Measurements from ENCODE around the gene TCEAL4. TPM values are rescaled to one million over a fixed set of nuclear protein-coding genes. Genes with fewer than 3 reads are reported as not detected.

Gene TCEAL4
- polyA plus RNA-seq, 2 of the 4 experiments (the other 2 are of a cell fraction): 57.2 to 195 TPM

GRCh38 chrX:103624111-103624510 lies 38.8 kb downstream of the TCEAL4 start:
- ChIA-PET POLR2A (no interaction called here), CTCF (no interaction called here)
- Histone ChIP-seq H3K4me3 (no peak overlapping the region), H3K9me3 (no peaks in the 10 kb centered on the region), H3K4me2 (no peak overlapping the region), H3K27ac (no peak overlapping the region), H3K4me1 (peaks cover 9% of the 10 kb centered on the region; the same call in 2 of the 3 replicates)
- TF ChIP-seq PHF8 (IDR thresholded peaks at IDR 0.05; ENCODE audit: borderline replicate concordance, low read depth) (no peak), RARB (CRISPR knock-in tag; IDR thresholded peaks at IDR 0.05) (no peak), ZSCAN20 (CRISPR knock-in tag; IDR thresholded peaks at IDR 0.05) (no peak), HOXB13 (CRISPR knock-in tag; IDR thresholded peaks at IDR 0.05; ENCODE audit: low read depth) (no peak), FOSB (CRISPR knock-in tag; IDR thresholded peaks at IDR 0.05) (no peak), EHF (CRISPR knock-in tag; IDR thresholded peaks at IDR 0.05) (no peak), RCOR1 (IDR thresholded peaks at IDR 0.05; ENCODE audit: low read depth, low read length) (no peak), SMC3 (IDR thresholded peaks at IDR 0.05) (no peak)
- FAIRE-seq (no peak), DNase-seq (ENCODE audit: low read depth in 1 of 2, low spot score in 1 of 2) (no peak), ATAC-seq (no peak)
- WGBS (ENCODE audit: missing lambda C conversion rate): 97% methylated on average over 4 of the region's 4 CpGs

GRCh38 chrX:103626855-103627254 lies 41.5 kb downstream of the TCEAL4 start:
- no peak for TF ChIP-seq POLR2AphosphoS2 (conservative IDR thresholded peaks at IDR 0.05; ENCODE audit: low read length)
- Histone ChIP-seq H3K9me3 (no peaks in the 10 kb centered on the region), H3K4me2 (no peak overlapping the region), H3K27ac (no peak overlapping the region), H3K4me3 (no peak overlapping the region), H3K4me1 (peaks cover 16% of the 10 kb centered on the region; the same call in 2 of the 3 replicates)
- FAIRE-seq (no peak), ATAC-seq (no peak), DNase-seq (ENCODE audit: low read depth in 1 of 2, low spot score in 1 of 2) (no peak)
- POLR2A ChIA-PET: no interaction called here
- CTCF ChIA-PET: interaction anchor here (0.9 to 1.4 kb wide), 2 partner anchors 10 to 191 kb away, joined by 3 read pairs; no protein-coding TSS in a partner anchor

GRCh38 chrX:103628386-103629317 lies 43.3 kb downstream of the TCEAL4 start, which contains the start of gene TCEAL1:
TSS of gene TCEAL1 (plus strand) at chrX:103628975. CDS start at chrX:103629917, 942 bp downstream.
- DNase-seq (ENCODE audit: low read depth in 1 of 2, low spot score in 1 of 2): peak in 1 of 2 experiments; percentile 61
- peak within 1 kb of the TSS; percentile 83 for H3K4me3 ChIP-seq
- POLR2A ChIA-PET: interaction anchor here (0.7 to 2.3 kb wide), 7 partner anchors 10 to 187 kb away, joined by 3 to 23 read pairs (median 7); partner anchors contain the start of genes MORF4L2 and TCEAL4
- 2% methylated on average over 21 of the region's 32 CpGs for WGBS (ENCODE audit: missing lambda C conversion rate)
- ATAC-seq: peak; percentile 60 to 64
- no peak for FAIRE-seq
- peak within 1 kb of the TSS; percentile 97 for H3K27ac ChIP-seq
- peak within 1 kb of the TSS; percentile 94 for H3K4me2 ChIP-seq
- CTCF ChIA-PET: interaction anchor here (1.1 to 2.9 kb wide), 10 partner anchors 15 to 90 kb away, joined by 3 to 25 read pairs (median 12); no protein-coding TSS in a partner anchor
- H3K4me1 ChIP-seq: peaks cover 16% of the 10 kb centered on the region; the same call in 2 of the 3 replicates
- no peaks in the 10 kb centered on the region for H3K9me3 ChIP-seq
- TF ChIP-seq MAFK (IDR thresholded peaks at IDR 0.05; ENCODE audit: partially characterized antibody): no peak
- TF ChIP-seq HDAC2 (IDR thresholded peaks at IDR 0.05): no peak
- no peak for TF ChIP-seq FOSL2 (IDR thresholded peaks at IDR 0.05)
- TF ChIP-seq FOSL2 (CRISPR knock-in tag; IDR thresholded peaks at IDR 0.05): no peak
- no peak for TF ChIP-seq E2F6 (IDR thresholded peaks at IDR 0.05; ENCODE audit: borderline replicate concordance, low read depth)
- TF ChIP-seq CHD4 (IDR thresholded peaks at IDR 0.05; ENCODE audit: borderline replicate concordance): no peak
- no peak for TF ChIP-seq EP300 (IDR thresholded peaks at IDR 0.05)
- peak; percentile 27; the same call in 1 of the 2 replicates for TF ChIP-seq KDM5A (IDR thresholded peaks at IDR 0.05)
- no peak; the same call in 1 of the 2 replicates for TF ChIP-seq MAX (IDR thresholded peaks at IDR 0.05)
- TF ChIP-seq HOXA7 (CRISPR knock-in tag; IDR thresholded peaks at IDR 0.05): no peak
- no peak for TF ChIP-seq CEBPB (IDR thresholded peaks at IDR 0.05)
- TF ChIP-seq MYC (IDR thresholded peaks at IDR 0.05; ENCODE audit: borderline replicate concordance, low read length): no peak
- TF ChIP-seq FOXS1 (CRISPR knock-in tag; IDR thresholded peaks at IDR 0.05): no peak
- TF ChIP-seq CBX2 (IDR thresholded peaks at IDR 0.05; ENCODE audit: borderline replicate concordance, low read depth): no peak
- no peak for TF ChIP-seq BHLHE40 (IDR thresholded peaks at IDR 0.05; ENCODE audit: low read depth, low read length)
- no peak for TF ChIP-seq CHD2 (IDR thresholded peaks at IDR 0.05; ENCODE audit: low read length, partially characterized antibody)
- no peak for TF ChIP-seq NR3C1 (IDR thresholded peaks at IDR 0.05)
- no peak for TF ChIP-seq RFX5 (IDR thresholded peaks at IDR 0.05)
- no peak for TF ChIP-seq RAD21 (conservative IDR thresholded peaks at IDR 0.05 in 1 of 2, IDR thresholded peaks at IDR 0.05 in 1 of 2)
- TF ChIP-seq PHF8 (IDR thresholded peaks at IDR 0.05; ENCODE audit: borderline replicate concordance, low read depth): peak; percentile 32
- TF ChIP-seq POLR2A (IDR thresholded peaks at IDR 0.05; ENCODE audit: low read length): no peak
- no peak for TF ChIP-seq RNF2 (IDR thresholded peaks at IDR 0.05; ENCODE audit: borderline replicate concordance, low read depth)
- TF ChIP-seq EHF (CRISPR knock-in tag; IDR thresholded peaks at IDR 0.05): no peak
- no peak for TF ChIP-seq HEYL (CRISPR knock-in tag; IDR thresholded peaks at IDR 0.05)
- 0 out of 2 replicates have a peak, but pooled peaks have one; percentile 12 for TF ChIP-seq GATA3 (IDR thresholded peaks at IDR 0.05; ENCODE audit: borderline replicate concordance)
- TF ChIP-seq HMGXB4 (CRISPR knock-in tag; IDR thresholded peaks at IDR 0.05; ENCODE audit: borderline replicate concordance): no peak
